Measurements from ENCODE around the gene PPID. TPM values are rescaled to one million over a fixed set of nuclear protein-coding genes. Genes with fewer than 3 reads are reported as not detected.

Gene PPID
- total and polyA plus RNA-seq, 2 of the 13 experiments (the other 11 are each of a cell fraction or from before 2014, with no cell fraction given) = 15.4 to 63.4 TPM

DNA sequence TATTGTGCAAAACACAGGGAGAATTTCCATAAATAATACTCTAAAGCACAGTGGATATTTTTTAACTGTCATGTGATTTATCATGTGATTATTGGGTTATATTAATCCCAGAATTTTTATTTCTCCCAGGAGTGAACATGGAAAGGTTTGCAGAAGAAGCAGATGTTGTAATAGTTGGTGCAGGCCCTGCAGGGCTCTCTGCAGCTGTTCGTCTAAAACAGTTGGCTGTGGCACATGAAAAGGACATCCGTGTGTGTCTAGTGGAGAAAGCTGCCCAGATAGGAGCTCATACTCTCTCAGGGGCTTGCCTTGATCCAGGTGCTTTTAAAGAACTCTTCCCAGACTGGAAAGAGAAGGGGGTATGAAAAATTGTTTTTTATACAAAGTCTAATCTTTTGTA is 41.1 kb downstream of the PPID start:
- DNase-seq (ENCODE audit: low spot score) (no peak), ATAC-seq (no peak), FAIRE-seq (no peak)
- H3K79me2 ChIP-seq (ENCODE audit: insufficient read depth, low read length) = no peaks in the 10 kb centered on the region
- no peak overlapping the region for H3K4me3 ChIP-seq (replicated peaks in 1 of 3; ENCODE audit: insufficient read depth in 1 of 3, low read depth in 2 of 3, low read length in 3 of 3)
- BruUV-seq (replicated peaks) = no TSS peak
- POLR2A ChIA-PET = no interaction called here
- CTCF ChIA-PET (ENCODE audit: low intra/inter-chr PET ratio, low total read pairs) = no interaction called here
- H2AFZ ChIP-seq (ENCODE audit: low read length) = no peak overlapping the region
- WGBS (ENCODE audit: low lambda C conversion rate) = 91% methylated on average over 2 of the region's 2 CpGs
- no peak for TF ChIP-seq IKZF1 (IDR thresholded peaks at IDR 0.05)
- TF ChIP-seq ZNF235 (CRISPR knock-in tag; IDR thresholded peaks at IDR 0.05; ENCODE audit: borderline replicate concordance) = no peak
- TF ChIP-seq PHF8 (CRISPR knock-in tag; IDR thresholded peaks at IDR 0.05) = no peak
- TF ChIP-seq ZNF431 (CRISPR knock-in tag; IDR thresholded peaks at IDR 0.05; ENCODE audit: borderline replicate concordance, low read depth) = no peak
- TF ChIP-seq ZFX (CRISPR knock-in tag; IDR thresholded peaks at IDR 0.05; ENCODE audit: low read depth) = no peak
- no peak for TF ChIP-seq ZNF614 (CRISPR knock-in tag; IDR thresholded peaks at IDR 0.05; ENCODE audit: borderline replicate concordance)
- TF ChIP-seq, protein P1, sequence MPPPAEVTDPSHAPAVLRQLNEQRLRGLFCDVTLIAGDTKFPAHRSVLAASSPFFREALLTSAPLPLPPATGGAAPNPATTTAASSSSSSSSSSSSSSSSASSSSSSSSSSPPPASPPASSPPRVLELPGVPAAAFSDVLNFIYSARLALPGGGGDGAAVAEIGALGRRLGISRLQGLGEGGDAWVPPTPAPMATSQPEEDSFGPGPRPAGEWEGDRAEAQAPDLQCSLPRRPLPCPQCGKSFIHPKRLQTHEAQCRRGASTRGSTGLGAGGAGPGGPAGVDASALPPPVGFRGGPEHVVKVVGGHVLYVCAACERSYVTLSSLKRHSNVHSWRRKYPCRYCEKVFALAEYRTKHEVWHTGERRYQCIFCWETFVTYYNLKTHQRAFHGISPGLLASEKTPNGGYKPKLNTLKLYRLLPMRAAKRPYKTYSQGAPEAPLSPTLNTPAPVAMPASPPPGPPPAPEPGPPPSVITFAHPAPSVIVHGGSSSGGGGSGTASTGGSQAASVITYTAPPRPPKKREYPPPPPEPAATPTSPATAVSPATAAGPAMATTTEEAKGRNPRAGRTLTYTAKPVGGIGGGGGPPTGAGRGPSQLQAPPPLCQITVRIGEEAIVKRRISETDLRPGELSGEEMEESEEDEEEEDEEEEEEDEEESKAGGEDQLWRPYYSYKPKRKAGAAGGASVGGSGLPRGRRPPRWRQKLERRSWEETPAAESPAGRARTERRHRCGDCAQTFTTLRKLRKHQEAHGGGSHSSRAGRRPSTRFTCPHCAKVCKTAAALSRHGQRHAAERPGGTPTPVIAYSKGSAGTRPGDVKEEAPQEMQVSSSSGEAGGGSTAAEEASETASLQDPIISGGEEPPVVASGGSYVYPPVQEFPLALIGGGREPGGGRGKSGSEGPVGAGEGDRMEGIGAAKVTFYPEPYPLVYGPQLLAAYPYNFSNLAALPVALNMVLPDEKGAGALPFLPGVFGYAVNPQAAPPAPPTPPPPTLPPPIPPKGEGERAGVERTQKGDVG (CRISPR knock-in tag; IDR thresholded peaks at IDR 0.05; ENCODE audit: borderline replicate concordance) = no peak
- no peak for TF ChIP-seq FOXO1 (CRISPR knock-in tag; IDR thresholded peaks at IDR 0.05)
- TF ChIP-seq, protein P2, sequence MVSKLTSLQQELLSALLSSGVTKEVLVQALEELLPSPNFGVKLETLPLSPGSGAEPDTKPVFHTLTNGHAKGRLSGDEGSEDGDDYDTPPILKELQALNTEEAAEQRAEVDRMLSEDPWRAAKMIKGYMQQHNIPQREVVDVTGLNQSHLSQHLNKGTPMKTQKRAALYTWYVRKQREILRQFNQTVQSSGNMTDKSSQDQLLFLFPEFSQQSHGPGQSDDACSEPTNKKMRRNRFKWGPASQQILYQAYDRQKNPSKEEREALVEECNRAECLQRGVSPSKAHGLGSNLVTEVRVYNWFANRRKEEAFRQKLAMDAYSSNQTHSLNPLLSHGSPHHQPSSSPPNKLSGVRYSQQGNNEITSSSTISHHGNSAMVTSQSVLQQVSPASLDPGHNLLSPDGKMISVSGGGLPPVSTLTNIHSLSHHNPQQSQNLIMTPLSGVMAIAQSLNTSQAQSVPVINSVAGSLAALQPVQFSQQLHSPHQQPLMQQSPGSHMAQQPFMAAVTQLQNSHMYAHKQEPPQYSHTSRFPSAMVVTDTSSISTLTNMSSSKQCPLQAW (CRISPR knock-in tag; IDR thresholded peaks at IDR 0.05) = no peak
- no peak for TF ChIP-seq RXRB (CRISPR knock-in tag; IDR thresholded peaks at IDR 0.05; ENCODE audit: borderline replicate concordance)
- H3K36me3 ChIP-seq (replicated peaks in 1 of 2; ENCODE audit: control insufficient read depth in 1 of 2, insufficient read depth in 2 of 2, low read length in 2 of 2) = no peaks in the 10 kb centered on the region
- H3K4me1 ChIP-seq (ENCODE audit: insufficient read depth, low read length) = no peaks in the 10 kb centered on the region
- in situ Hi-C loops (cut with HindIII; ENCODE audit: extremely low pct_ligation_motif_present, low pct_unique_long_range_greater_than_20kb) = no loop called here
- no peak overlapping the region for H3K27ac ChIP-seq (ENCODE audit: extremely low read length, insufficient read depth, low read length)
- no peaks in the 10 kb centered on the region for H4K20me1 ChIP-seq (ENCODE audit: insufficient read depth, low read length)
- H3K4me2 ChIP-seq (ENCODE audit: low read depth, low read length) = no peak overlapping the region
- no peaks in the 10 kb centered on the region for H3K9me3 ChIP-seq (ENCODE audit: low read length)
- H3K9ac ChIP-seq (ENCODE audit: insufficient read depth, low read depth, low read length) = no peak overlapping the region
- no peaks in the 10 kb centered on the region for H3K27me3 ChIP-seq (ENCODE audit: control insufficient read depth in 1 of 2, insufficient read depth in 2 of 2, low read length in 2 of 2)
- intact Hi-C loops (cut with micrococcal nuclease; ENCODE audit: unreplicated experiment) = no loop called here

Measured in HepG2 (cell line).